ENCODE measurements around the gene TEFM. TPM values are rescaled to one million over a fixed set of nuclear protein-coding genes. Genes with fewer than 3 reads are reported as not detected.

TEFM gene
- total and polyA plus RNA-seq, 2 of the 8 experiments (the other 6 are each of a cell fraction or from before 2014, with no cell fraction given): 6.1 to 10.9 TPM

DNA sequence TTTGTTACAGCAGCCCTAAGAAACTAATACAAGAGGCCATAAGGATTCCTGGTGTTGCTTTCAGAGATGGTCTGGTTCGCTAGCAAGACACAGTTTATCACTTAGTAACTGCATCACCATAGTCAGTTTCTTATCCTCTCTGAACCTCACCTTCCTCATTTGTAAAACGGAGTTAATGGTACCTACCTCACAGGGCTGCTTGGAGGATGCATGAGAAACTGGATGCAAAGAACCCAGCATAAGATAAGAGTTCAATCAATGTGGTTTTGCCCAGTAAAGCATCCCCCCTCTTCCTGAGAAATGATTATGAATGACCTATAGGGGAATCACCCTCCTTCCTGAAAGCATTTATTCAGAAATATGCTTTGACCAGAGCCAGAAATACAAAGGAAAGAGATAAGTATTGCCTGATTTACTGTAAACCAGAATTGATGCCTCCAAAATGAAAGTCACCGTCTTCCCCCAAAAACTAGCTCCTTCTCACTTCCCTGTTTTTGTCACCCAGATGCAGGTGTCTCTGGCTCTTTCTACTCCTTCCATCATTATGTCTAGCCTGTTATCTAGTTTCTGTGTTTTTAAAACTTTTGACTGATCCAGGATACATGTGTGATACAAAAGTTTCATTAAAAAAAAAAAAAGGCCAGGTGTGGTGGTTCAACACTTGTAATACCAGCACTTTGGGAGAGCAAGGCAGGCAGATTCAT, 2.8 kb upstream of the TEFM start:
- POLR2A ChIA-PET (ENCODE audit: partially characterized antibody): no interaction called here

More for the DNA sequence above, 2.8 kb upstream of the TEFM start:
- TF ChIP-seq BRCA1 (IDR thresholded peaks at IDR 0.05; ENCODE audit: low read depth, low read length): no peak
- TF ChIP-seq SIX5 (IDR thresholded peaks at IDR 0.05; ENCODE audit: low read depth, low read length): no peak
- no peak for TF ChIP-seq CHD1 (IDR thresholded peaks at IDR 0.05; ENCODE audit: low read depth, low read length)
- no peak for TF ChIP-seq RNF2 (IDR thresholded peaks at IDR 0.05; ENCODE audit: borderline replicate concordance, low read depth, low read length, missing control alignments, poor library complexity, severe bottlenecking)
- no peak for TF ChIP-seq BCL11A (IDR thresholded peaks at IDR 0.05; ENCODE audit: low read depth in 2 of 2, low read length in 2 of 2)
- no peak for TF ChIP-seq JUND (IDR thresholded peaks at IDR 0.05; ENCODE audit: low read length)
- no peak for TF ChIP-seq SP4 (IDR thresholded peaks at IDR 0.05; ENCODE audit: low read length)
- no peak for TF ChIP-seq CHD2 (IDR thresholded peaks at IDR 0.05; ENCODE audit: low read length)
- TF ChIP-seq SAP30 (IDR thresholded peaks at IDR 0.05; ENCODE audit: insufficient read depth, insufficient replicate concordance, low read length): no peak
- TF ChIP-seq TAF1 (IDR thresholded peaks at IDR 0.05; ENCODE audit: low read depth, low read length): no peak
- no peak for TF ChIP-seq USF2 (IDR thresholded peaks at IDR 0.05; ENCODE audit: low read length)
- H2BK15ac ChIP-seq (ENCODE audit: low read length): no peak overlapping the region
- no peak overlapping the region for H3K14ac ChIP-seq (ENCODE audit: insufficient read length)
- no peaks in the 10 kb centered on the region for H3K36me3 ChIP-seq (ENCODE audit: control insufficient read depth in 2 of 4, insufficient read depth in 4 of 4, low read length in 3 of 4)
- no peak overlapping the region for H3K4ac ChIP-seq (replicated peaks; ENCODE audit: insufficient read length, low read depth, low read length)
- H2AFZ ChIP-seq (ENCODE audit: low read length): no peak overlapping the region
- DNase-seq (ENCODE audit: low read depth in 1 of 2, low spot score in 2 of 2): no peak
- no peak overlapping the region for H4K91ac ChIP-seq (replicated peaks; ENCODE audit: insufficient read length, low read length)
- FAIRE-seq: no peak
- H3K27ac ChIP-seq (ENCODE audit: low read depth, low read length): no peak overlapping the region
- WGBS, 2 experiments (ENCODE audit: extremely low coverage in 1 of 2, insufficient coverage in 1 of 2, insufficient read length in 1 of 2, insufficient replicate concordance in 2 of 2, low coverage in 1 of 2, low lambda C conversion rate in 2 of 2, missing lambda C conversion rate in 1 of 2): 90% methylated on average over 3 of the region's 3 CpGs; no CpG with 5 or more reads in 1 of the 2 experiments
- peaks cover 10% of the 10 kb centered on the region; the same call in 1 of the 2 replicates for H3K23me2 ChIP-seq (ENCODE audit: low read depth, low read length)
- H3K18ac ChIP-seq (ENCODE audit: extremely low read depth, low read length): no peak overlapping the region
- no peak overlapping the region for H4K8ac ChIP-seq (ENCODE audit: extremely low read depth, insufficient read depth, low read length)
- no peaks in the 10 kb centered on the region for H3K79me1 ChIP-seq (ENCODE audit: low read depth, low read length)
- H2BK12ac ChIP-seq (ENCODE audit: low read depth, low read length): no peak overlapping the region
- no peak overlapping the region for H2AK5ac ChIP-seq (ENCODE audit: low read depth, low read length)
- H3K4me1 ChIP-seq (replicated peaks in 1 of 4; ENCODE audit: control insufficient read depth in 3 of 4, insufficient read depth in 4 of 4, low read length in 3 of 4): no peaks in the 10 kb centered on the region; a peak in 1 of 7 replicates
- H3K9ac ChIP-seq (replicated peaks in 1 of 4; ENCODE audit: extremely low read depth in 1 of 4, low read depth in 3 of 4, low read length in 3 of 4): no peak overlapping the region
- H4K20me1 ChIP-seq (replicated peaks in 1 of 2; ENCODE audit: control insufficient read depth in 1 of 2, insufficient read depth in 2 of 2, low read length in 2 of 2): no peaks in the 10 kb centered on the region
- H3K23ac ChIP-seq (ENCODE audit: insufficient read length): no peak overlapping the region
- H3K9me3 ChIP-seq (ENCODE audit: insufficient read depth in 2 of 2, low read depth in 1 of 2, low read length in 1 of 2): no peaks in the 10 kb centered on the region
- no peak overlapping the region for H3K56ac ChIP-seq (replicated peaks; ENCODE audit: insufficient read length, low read depth, low read length)
- H3K27me3 ChIP-seq (replicated peaks in 1 of 4; ENCODE audit: control insufficient read depth in 3 of 4, extremely low read depth in 1 of 4, insufficient read depth in 3 of 4, low read length in 3 of 4): no peaks in the 10 kb centered on the region
- no peak overlapping the region for H4K5ac ChIP-seq (ENCODE audit: insufficient read length, low read depth, low read length)
- H2BK5ac ChIP-seq (ENCODE audit: low read depth, low read length): no peak overlapping the region
- no peak overlapping the region for H2BK20ac ChIP-seq (ENCODE audit: low read length)
- H2BK120ac ChIP-seq (replicated peaks; ENCODE audit: low read depth, low read length): no peak overlapping the region
- peaks cover 0 to 5% of the 10 kb centered on the region in 2 experiments; a peak in 2 of 4 replicates for H3K79me2 ChIP-seq (ENCODE audit: control insufficient read depth in 1 of 2, insufficient read depth in 2 of 2, low read length in 2 of 2)
- no peak overlapping the region for H3K4me3 ChIP-seq (ENCODE audit: extremely low read depth in 1 of 4, insufficient read depth in 2 of 4, low read depth in 3 of 4, low read length in 4 of 4)
- CTCF ChIA-PET (ENCODE audit: partially characterized antibody): no interaction called here
- no peak overlapping the region for H3K4me2 ChIP-seq (ENCODE audit: insufficient read depth in 1 of 2, low read depth in 2 of 2, low read length in 2 of 2)
